Thoracic aorta (tissue), 2 donors: ENCODE measurements around the gene ATAD3C. TPM values are rescaled to one million over a fixed set of nuclear protein-coding genes. Genes with fewer than 3 reads are reported as not detected.

Experiments
- ATAC-seq: fragments of 150-250 bp; one replicate; pipeline ENCODE4 v1.8.0; 2017; ENCODE audit warnings: low read depth; ENCODE audit not compliant: insufficient number of reproducible peaks, low FRiP score
- DNase-seq: peaks from one replicate; pipeline ENCODE4 v3.0.0-alpha.2; 2020; ENCODE audit warnings: low spot score
- H3K27ac ChIP-seq, 2 donors: fragments of 200-600 bp; sonication (generic); 1 replicate in 1 of 2; 2 replicates in 1 of 2; pipeline ENCODE4 v1.5.1; 2016; ENCODE audit warnings: mild to moderate bottlenecking in 2 of 2, moderate library complexity in 2 of 2
- H3K27me3 ChIP-seq: fragments of 200-600 bp; sonication (generic); replicated peaks from 2 replicates; pipeline ENCODE4 v1.6.0; 2016; ENCODE audit warnings: mild to moderate bottlenecking; ENCODE audit not compliant: insufficient read depth
- H3K36me3 ChIP-seq: fragments of 200-600 bp; sonication (generic); one replicate; pipeline ENCODE4 v1.5.1; 2016
- H3K4me1 ChIP-seq, 2 donors: fragments of 200-600 bp; sonication (generic); 1 replicate in 1 of 2; 2 replicates in 1 of 2; pipeline versions ENCODE4 v1.5.1 to v1.6.0; 2016; ENCODE audit warnings: low read depth in 2 of 2, mild to moderate bottlenecking in 1 of 2; ENCODE audit not compliant: control insufficient read depth in 1 of 2
- H3K4me3 ChIP-seq: fragments of 200-600 bp; sonication (generic); 2 replicates; pipeline ENCODE4 v1.5.1; 2016; ENCODE audit warnings: mild to moderate bottlenecking
- H3K9me3 ChIP-seq: fragments of 200-600 bp; sonication (generic); 2 replicates; pipeline ENCODE4 v1.5.1; 2016
- CTCF ChIP-seq: fragments of 200-600 bp; sonication (generic); IDR thresholded peaks from one replicate; pipeline ENCODE4 v1.5.1; 2019; ENCODE audit warnings: antibody characterized with exemption
- total RNA-seq, 2 donors: library from RNA; depleted of rRNA; stranded (reverse); fragments of >200 nt; gene quantifications; one replicate each; pipeline versions ENCODE4 v1.1.0 to v1.2.3, GENCODE V29; 2016

ATAD3C gene
- total RNA-seq, 2 donors from 2014 or later, result 0.27 TPM; not detected in 1

GRCh38 chr1:1434824-1435105, 14.7 kb upstream of the ATAD3C start:
- DNase-seq (no peak), ATAC-seq (no peak)
- Histone ChIP-seq H3K27ac (peak overlapping the region; percentile 68 to 83), H3K9me3 (no peaks in the 10 kb centered on the region), H3K27me3 (no peaks in the 10 kb centered on the region), H3K4me1 (peaks cover 15 to 55% of the 10 kb centered on the region in 2 donors), H3K36me3 (no peaks in the 10 kb centered on the region), H3K4me3 (peak overlapping the region; percentile 69)
- TF ChIP-seq CTCF, result no peak

GRCh38 chr1:1435106-1435903, 14.2 kb upstream of the ATAD3C start, which contains the start of gene VWA1:
VWA1 (plus strand) TSS chr1:1435690; CDS start chr1:1435749, 59 bp downstream.
- ATAC-seq (no peak), DNase-seq (no peak)
- Histone ChIP-seq H3K4me1 (peaks cover 14 to 50% of the 10 kb centered on the region in 2 donors), H3K36me3 (no peaks in the 10 kb centered on the region), H3K9me3 (no peaks in the 10 kb centered on the region), H3K4me3 (peak within 1 kb of the TSS; percentile 69), H3K27me3 (no peaks in the 10 kb centered on the region), H3K27ac (peak within 1 kb of the TSS; percentile 68 to 83)
- TF ChIP-seq CTCF, result no peak

GRCh38 chr1:1435911-1436629, 13.4 kb upstream of the ATAD3C start:
- H3K9me3 ChIP-seq, result no peaks in the 10 kb centered on the region
- H3K4me3 ChIP-seq, result peak overlapping the region; percentile 69
- H3K36me3 ChIP-seq, result no peaks in the 10 kb centered on the region
- peaks cover 9 to 44% of the 10 kb centered on the region in 2 donors for H3K4me1 ChIP-seq
- H3K27ac ChIP-seq, result no peak overlapping the region
- DNase-seq (no peak), ATAC-seq (no peak)
- TF ChIP-seq CTCF, result no peak
- no peaks in the 10 kb centered on the region for H3K27me3 ChIP-seq

- no peak for ATAC-seq
- H3K27me3 ChIP-seq, result no peaks in the 10 kb centered on the region
- no peaks in the 10 kb centered on the region for H3K9me3 ChIP-seq
- H3K36me3 ChIP-seq, result no peaks in the 10 kb centered on the region
- no peak for DNase-seq
- TF ChIP-seq CTCF, result no peak
- no peak overlapping the region for H3K27ac ChIP-seq
- peak overlapping the region; percentile 69 for H3K4me3 ChIP-seq
- peaks cover 9 to 38% of the 10 kb centered on the region in 2 donors for H3K4me1 ChIP-seq
These were observed 12.9 kb upstream of the ATAD3C start for GRCh38 chr1:1436630-1437032.
